HepG2 (cell line): Measurements from ENCODE around the gene MYH7B. TPM values are rescaled to one million over a fixed set of nuclear protein-coding genes. Genes with fewer than 3 reads are reported as not detected.
A peak's percentile ranks its signal among the peaks of the same experiment; 100 is the strongest.

Experiments
- CHCHD3 ChIP-seq: sonication (generic); formaldehyde crosslinking; IDR thresholded peaks from 2 replicates; pipeline ENCODE4 v1.8.0; 2022; ENCODE audit warnings: mild to moderate bottlenecking, missing genetic modification reagents, moderate library complexity
- DZIP1 ChIP-seq: sonication (generic); formaldehyde crosslinking; IDR thresholded peaks from 2 replicates; pipeline ENCODE4 v1.5.0; 2020; ENCODE audit warnings: mild to moderate bottlenecking, missing genetic modification reagents
- HOXD1 ChIP-seq: sonication (generic); formaldehyde crosslinking; IDR thresholded peaks from 2 replicates; pipeline ENCODE4 v1.5.0; 2020; ENCODE audit warnings: missing genetic modification reagents
- KLF15 ChIP-seq: sonication (generic); formaldehyde crosslinking; IDR thresholded peaks from 2 replicates; pipeline ENCODE4 v1.8.1; 2023; ENCODE audit warnings: borderline replicate concordance, mild to moderate bottlenecking, inconsistent platforms, missing genetic modification reagents, mixed read lengths
- MYC ChIP-seq: sonication (generic); formaldehyde crosslinking; IDR thresholded peaks from 2 replicates; pipeline ENCODE4 v1.9.0; 2021; ENCODE audit warnings: missing genetic modification reagents, borderline replicate concordance
- SATB2 ChIP-seq: sonication (generic); formaldehyde crosslinking; IDR thresholded peaks from 2 replicates; pipeline ENCODE4 v1.5.0; 2020; ENCODE audit warnings: missing genetic modification reagents
- TCF7 ChIP-seq: sonication (generic); IDR thresholded peaks from 2 replicates; pipeline ENCODE4 v1.6.1; 2016; ENCODE audit warnings: antibody characterized with exemption, low read depth
- ZBTB20 ChIP-seq: sonication (generic); formaldehyde crosslinking; IDR thresholded peaks from 2 replicates; pipeline ENCODE4 v1.8.1; 2023; ENCODE audit warnings: missing genetic modification reagents, low read depth, mild to moderate bottlenecking, borderline replicate concordance
- ZC3H4 ChIP-seq: sonication (generic); formaldehyde crosslinking; IDR thresholded peaks from 2 replicates; pipeline ENCODE4 v1.4.0; 2020; ENCODE audit warnings: missing genetic modification reagents, borderline replicate concordance
- ZMYM3 ChIP-seq: sonication (generic); formaldehyde crosslinking; IDR thresholded peaks from 2 replicates; pipeline ENCODE4 v1.5.1; 2020; ENCODE audit warnings: mild to moderate bottlenecking, missing genetic modification reagents
- ZNF225 ChIP-seq: sonication (generic); formaldehyde crosslinking; IDR thresholded peaks from 2 replicates; pipeline ENCODE4 v1.4.0; 2020; ENCODE audit warnings: mild to moderate bottlenecking, missing genetic modification reagents
- ZNF232 ChIP-seq: sonication (generic); formaldehyde crosslinking; IDR thresholded peaks from 2 replicates; pipeline ENCODE4 v1.4.0; 2020; ENCODE audit warnings: missing genetic modification reagents, borderline replicate concordance
- ZNF280D ChIP-seq: sonication (generic); formaldehyde crosslinking; IDR thresholded peaks from 2 replicates; pipeline ENCODE4 v1.5.1; 2020; ENCODE audit warnings: mild to moderate bottlenecking, missing genetic modification reagents
- ZNF430 ChIP-seq: sonication (generic); formaldehyde crosslinking; IDR thresholded peaks from 2 replicates; pipeline ENCODE4 v1.9.0; 2021; ENCODE audit warnings: mild to moderate bottlenecking, missing genetic modification reagents
- polyA plus RNA-seq, 8 experiments: library from polyadenylated mRNA; depleted of rRNA in 3 of 8; stranded (reverse) in 7 of 8; unstranded in 1 of 8; fragments of >200 nt; fragmentation: Illumina TruSeq in 4 of 8; extraction: Trizol in 4 of 8; gene quantifications; 2 replicates each; pipeline versions ENCODE4 v1.2.1 to v1.2.3, GENCODE V29; 2011 to 2016; ENCODE audit warnings: low read depth in 4 of 8, missing spikeins in 1 of 8, mixed read lengths in 1 of 8; ENCODE audit not compliant: insufficient read depth in 1 of 8
- total RNA-seq, 5 experiments: library from RNA; depleted of rRNA; stranded (reverse); fragments of >200 nt; fragmentation: Illumina TruSeq; extraction: Trizol; gene quantifications; 2 replicates each; pipeline ENCODE4 v1.2.3, GENCODE V29; 2016; ENCODE audit warnings: low read depth in 1 of 5
- TF ChIP-seq, protein P1 (sequence below): sonication (generic); formaldehyde crosslinking; IDR thresholded peaks from 2 replicates; pipeline ENCODE4 v1.5.1; 2020; ENCODE audit warnings: missing genetic modification reagents, mild to moderate bottlenecking, borderline replicate concordance
- TF ChIP-seq, protein P2 (sequence below): IDR thresholded peaks from 2 replicates; pipeline ENCODE4 v1.6.1; 2018; ENCODE audit warnings: missing genetic modification reagents

The MYH7B gene
- total and polyA plus RNA-seq, 2 of the 13 experiments (the other 11 are each of a cell fraction or from before 2014, with no cell fraction given): 0.05 to 0.20 TPM

DNA sequence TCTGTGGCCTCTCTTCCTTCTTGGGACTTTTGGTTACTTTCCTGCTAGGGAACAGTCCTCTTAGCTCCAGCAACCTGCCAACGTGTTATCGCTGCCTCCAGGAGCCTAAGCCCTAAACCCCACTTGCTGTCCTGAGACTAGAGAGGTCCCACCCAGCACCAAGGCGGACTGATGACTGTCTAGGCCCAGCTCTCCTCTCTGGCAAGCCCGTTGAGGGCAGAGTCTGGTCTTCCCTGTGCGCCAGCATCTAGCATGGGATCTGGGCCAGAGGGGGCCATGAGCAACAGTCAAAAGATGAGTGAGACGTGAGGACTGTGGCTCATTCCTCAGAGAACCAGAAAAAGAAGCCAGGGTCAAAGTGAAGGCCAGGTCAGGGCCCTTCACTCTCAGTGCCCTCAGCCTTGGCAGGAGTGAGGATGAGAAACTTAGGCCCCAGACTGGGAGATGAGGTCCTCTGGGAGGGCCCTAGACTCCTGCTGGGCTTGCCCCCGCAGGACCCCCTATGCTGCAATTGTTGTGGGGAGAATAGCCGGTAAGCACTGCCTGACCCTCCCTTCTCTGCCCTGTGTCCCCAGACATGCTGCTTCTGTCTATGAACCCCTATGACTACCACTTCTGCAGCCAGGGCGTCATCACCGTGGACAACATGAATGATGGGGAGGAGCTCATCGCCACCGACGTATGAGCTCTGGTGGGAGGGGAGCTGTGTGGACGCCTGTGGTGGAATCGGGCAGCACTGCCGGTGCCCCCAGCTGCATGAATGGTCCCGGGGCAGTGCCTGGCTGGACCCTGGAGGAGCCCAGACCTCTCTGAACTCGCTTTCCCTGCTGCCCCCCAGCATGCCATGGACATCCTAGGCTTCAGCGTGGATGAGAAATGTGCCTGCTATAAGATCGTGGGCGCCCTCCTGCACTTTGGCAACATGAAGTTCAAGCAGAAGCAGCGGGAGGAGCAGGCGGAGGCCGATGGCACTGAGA lies 30.9 kb downstream of the MYH7B start (continued):
- TF ChIP-seq DZIP1: peak; percentile 39; the same call in 1 of the 2 replicates
- 0 out of 2 replicates have a peak, but pooled peaks have one; percentile 21 for TF ChIP-seq ZBTB20 (CRISPR knock-in tag)
- TF ChIP-seq ZNF280D: peak; percentile 60; the same call in 1 of the 2 replicates
- no peak for TF ChIP-seq TCF7
- TF ChIP-seq KLF15 (CRISPR knock-in tag): no peak
- no peak for TF ChIP-seq SATB2 (CRISPR knock-in tag)
- peak; percentile 33; the same call in 1 of the 2 replicates for TF ChIP-seq MYC (CRISPR knock-in tag)
- TF ChIP-seq ZNF232 (CRISPR knock-in tag): no peak
- no peak for TF ChIP-seq HOXD1 (CRISPR knock-in tag)
- 0 out of 2 replicates have a peak, but pooled peaks have one; percentile 24 for TF ChIP-seq ZNF430 (CRISPR knock-in tag)
- 0 out of 2 replicates have a peak, but pooled peaks have one; percentile 4 for TF ChIP-seq ZC3H4 (CRISPR knock-in tag)
- no peak for TF ChIP-seq ZNF225 (CRISPR knock-in tag)
- TF ChIP-seq ZMYM3: 0 out of 2 replicates have a peak, but pooled peaks have one; percentile 6
- TF ChIP-seq, protein P1, sequence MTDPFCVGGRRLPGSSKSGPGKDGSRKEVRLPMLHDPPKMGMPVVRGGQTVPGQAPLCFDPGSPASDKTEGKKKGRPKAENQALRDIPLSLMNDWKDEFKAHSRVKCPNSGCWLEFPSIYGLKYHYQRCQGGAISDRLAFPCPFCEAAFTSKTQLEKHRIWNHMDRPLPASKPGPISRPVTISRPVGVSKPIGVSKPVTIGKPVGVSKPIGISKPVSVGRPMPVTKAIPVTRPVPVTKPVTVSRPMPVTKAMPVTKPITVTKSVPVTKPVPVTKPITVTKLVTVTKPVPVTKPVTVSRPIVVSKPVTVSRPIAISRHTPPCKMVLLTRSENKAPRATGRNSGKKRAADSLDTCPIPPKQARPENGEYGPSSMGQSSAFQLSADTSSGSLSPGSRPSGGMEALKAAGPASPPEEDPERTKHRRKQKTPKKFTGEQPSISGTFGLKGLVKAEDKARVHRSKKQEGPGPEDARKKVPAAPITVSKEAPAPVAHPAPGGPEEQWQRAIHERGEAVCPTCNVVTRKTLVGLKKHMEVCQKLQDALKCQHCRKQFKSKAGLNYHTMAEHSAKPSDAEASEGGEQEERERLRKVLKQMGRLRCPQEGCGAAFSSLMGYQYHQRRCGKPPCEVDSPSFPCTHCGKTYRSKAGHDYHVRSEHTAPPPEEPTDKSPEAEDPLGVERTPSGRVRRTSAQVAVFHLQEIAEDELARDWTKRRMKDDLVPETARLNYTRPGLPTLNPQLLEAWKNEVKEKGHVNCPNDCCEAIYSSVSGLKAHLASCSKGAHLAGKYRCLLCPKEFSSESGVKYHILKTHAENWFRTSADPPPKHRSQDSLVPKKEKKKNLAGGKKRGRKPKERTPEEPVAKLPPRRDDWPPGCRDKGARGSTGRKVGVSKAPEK (CRISPR knock-in tag): 0 out of 2 replicates have a peak, but pooled peaks have one; percentile 59
- TF ChIP-seq, protein P2, sequence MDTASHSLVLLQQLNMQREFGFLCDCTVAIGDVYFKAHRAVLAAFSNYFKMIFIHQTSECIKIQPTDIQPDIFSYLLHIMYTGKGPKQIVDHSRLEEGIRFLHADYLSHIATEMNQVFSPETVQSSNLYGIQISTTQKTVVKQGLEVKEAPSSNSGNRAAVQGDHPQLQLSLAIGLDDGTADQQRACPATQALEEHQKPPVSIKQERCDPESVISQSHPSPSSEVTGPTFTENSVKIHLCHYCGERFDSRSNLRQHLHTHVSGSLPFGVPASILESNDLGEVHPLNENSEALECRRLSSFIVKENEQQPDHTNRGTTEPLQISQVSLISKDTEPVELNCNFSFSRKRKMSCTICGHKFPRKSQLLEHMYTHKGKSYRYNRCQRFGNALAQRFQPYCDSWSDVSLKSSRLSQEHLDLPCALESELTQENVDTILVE (CRISPR knock-in tag): no peak
- no peak for TF ChIP-seq CHCHD3 (CRISPR knock-in tag)
